NCI-H146 (cell line): ENCODE measurements around the gene OR1N1.
A peak's percentile ranks its signal among the peaks of the same experiment; 100 is the strongest.
"Not testable (repeated sequence)": the region's sequence is repeated elsewhere in the genome, so short reads cannot be mapped to it uniquely, and the experiment has no call there.

Experiments used
- DNase-seq: peaks from one replicate; lab custom pipeline; 2025; lab: John Stamatoyannopoulos, UW

The OR1N1 gene, protein sequence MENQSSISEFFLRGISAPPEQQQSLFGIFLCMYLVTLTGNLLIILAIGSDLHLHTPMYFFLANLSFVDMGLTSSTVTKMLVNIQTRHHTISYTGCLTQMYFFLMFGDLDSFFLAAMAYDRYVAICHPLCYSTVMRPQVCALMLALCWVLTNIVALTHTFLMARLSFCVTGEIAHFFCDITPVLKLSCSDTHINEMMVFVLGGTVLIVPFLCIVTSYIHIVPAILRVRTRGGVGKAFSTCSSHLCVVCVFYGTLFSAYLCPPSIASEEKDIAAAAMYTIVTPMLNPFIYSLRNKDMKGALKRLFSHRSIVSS

DNA sequence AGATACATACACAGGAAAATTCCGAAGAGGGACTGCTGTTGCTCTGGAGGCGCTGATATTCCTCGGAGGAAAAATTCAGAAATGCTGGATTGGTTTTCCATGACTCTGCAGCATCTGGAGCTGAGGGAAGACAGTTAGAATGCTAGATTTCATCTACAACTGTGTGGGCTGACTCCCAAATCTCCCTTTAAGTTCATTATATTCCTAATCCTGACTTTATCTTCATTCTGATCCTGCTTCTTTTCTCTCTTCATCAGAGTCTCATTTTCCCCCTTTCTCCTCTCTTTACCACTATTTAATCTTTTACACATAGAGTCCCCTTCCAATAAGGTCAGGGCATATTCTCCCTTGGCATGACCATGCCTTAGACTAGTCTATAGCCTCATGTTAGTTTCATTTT, at the start of gene OR1N1:
TSS of gene OR1N1 (minus strand) at position 101 of the 400 bp plus-strand sequence. CDS start at position 101, 0 bp downstream.
- no peak for DNase-seq

DNA sequence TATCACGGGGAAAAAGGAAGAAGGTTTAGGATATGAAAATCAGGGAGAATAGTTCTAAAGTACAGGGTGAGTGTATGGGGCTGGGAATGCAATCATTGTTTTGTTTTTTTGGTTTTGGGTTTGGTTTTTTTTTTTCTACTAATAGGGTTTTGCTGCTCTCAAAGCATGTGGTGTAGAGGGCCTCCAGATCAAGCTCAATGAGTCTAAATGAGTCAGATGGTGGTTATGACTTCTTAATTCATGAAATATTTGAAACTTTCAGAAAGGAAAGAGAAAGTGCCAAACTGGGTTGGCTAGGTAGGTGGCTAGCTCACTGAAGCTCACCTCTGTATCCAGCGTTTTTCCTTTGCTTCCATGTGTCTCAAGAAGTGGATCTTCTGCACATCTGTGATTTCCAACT, 45.4 kb upstream of the OR1N1 start:
- no peak for DNase-seq

DNA sequence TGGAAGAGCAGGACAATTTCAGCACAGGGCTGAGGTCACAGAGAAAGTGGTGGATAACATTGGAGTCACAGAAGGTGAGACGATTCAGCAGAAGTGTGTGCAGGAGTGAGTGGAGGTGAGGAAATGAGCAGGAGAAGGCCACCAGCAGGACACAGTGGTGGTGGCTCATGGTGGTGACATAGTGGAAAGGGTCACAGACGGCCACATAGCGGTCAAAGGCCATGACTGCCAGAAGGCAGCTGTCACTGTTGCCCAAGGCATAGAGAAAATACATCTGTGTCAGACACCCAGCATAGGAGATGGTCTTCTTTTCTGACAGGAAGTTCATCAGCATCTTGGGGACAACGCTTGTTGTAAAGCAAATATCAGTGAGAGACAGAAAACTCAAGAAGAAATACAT, 40.8 kb upstream of the OR1N1 start:
- no peak for DNase-seq

DNA sequence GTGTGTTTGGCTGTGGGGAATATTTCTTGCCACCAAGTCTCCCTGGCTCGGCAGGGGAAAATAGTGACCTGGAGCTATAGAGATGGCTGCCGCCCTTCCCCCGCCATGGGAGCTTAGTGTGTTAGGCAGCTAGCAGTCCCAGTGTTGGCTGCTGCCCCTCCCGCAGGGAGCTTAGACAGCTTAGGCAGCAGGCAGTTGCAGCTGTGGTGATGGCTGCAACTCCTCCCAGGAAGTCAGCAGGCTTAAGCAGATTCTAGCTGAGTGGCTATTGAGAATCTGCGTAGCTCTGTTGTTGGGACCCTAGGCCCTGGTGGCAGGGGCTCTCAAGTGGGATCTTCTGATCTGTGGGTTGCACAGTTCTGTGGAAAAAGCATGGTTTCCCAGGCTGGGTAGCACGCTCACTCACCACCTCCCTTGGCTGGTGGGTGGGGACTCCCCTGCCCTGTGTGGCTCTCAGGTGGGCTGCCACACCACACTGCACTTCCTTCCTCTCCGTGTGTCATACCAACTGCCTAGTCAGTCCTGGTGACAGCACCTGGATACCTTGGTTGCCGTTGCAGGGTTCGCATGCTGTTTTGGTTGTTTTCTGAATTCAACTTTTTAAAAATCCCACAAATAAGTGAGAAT, 35.2 kb upstream of the OR1N1 start:
- DNase-seq: no peak

DNA sequence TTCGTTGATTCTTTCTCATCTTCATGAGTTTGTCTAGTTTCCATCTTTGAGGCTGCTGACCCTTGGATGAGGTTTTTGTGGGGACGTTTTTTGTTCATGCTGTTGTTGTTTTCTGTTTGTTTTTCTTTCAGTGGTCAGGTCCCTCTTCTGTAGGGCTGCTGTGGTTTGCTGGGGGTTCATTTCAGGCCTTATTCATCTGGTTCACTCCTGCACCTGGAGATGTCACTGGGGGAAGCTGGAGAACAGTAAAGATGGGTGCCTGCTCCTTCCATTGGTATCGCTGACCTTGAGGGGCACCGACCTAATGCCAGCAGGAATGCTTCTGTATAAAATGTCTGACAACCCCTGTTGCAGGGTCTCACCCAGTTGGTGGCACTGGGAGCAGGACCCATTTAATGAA, 34.4 kb upstream of the OR1N1 start:
- no peak for DNase-seq

DNA sequence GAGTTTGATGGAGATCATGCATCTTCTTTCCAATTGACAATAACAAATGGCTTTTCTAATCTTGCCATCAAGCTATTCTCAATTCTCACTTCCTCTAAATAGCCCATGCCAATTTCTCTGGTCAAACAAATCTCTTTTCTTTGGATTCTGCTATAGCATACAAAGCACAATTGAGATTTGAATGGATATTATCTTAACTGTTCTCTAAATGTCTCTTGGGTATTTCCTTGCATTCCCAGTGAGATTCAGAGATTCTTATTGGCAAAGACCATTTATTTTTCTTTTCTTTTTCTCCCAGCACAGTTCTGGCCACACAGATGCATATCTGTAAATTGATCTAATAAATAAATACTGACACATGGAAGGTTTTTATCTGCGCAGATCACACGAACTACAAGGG, 25.7 kb upstream of the OR1N1 start, which contains the start of gene OR1N2:
TSS of gene OR1N2 (plus strand) at position 301 of the 400 bp plus-strand sequence. CDS start 100 bp downstream, outside the sequence.
- no peak for DNase-seq

DNA sequence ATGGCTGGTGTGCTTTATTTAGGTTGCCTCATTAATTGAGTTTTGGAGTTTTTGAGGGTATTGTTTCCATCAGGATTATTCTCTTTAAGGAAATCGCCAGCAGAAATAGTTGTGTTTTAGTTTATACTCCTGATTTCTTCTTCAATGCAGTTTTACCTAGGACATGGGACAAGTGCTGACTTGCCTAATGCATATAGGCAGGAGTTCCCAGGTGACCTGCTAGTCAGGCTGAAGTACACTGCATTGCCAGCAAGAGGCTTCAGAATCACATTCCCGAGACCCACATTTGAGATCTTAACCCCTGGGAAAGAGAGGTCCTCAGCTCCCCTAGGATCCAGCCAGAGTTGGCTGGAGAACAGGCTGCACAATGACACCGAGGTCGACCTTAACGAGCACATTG, 24.3 kb upstream of the OR1N1 start:
- DNase-seq: no peak

DNA sequence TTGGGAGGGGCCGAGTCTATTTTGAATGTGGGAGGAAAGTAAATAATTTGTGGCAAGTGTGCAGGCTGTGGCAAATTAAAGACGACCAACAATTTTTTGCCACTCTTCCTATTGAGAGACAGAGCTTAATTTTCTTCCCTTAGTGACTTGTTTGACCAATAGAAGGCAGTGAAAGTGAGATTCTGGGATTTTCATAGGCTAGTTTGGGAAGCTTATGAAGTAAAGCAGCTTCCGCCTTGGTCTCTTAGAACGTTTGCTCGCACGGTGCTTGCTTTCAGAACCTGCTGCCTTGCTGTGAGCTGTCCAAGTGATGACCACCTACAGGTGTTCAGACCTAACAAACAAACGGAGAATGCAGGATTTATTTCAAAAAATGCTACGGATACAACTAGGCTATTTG, 19.1 kb upstream of the OR1N1 start:
- no peak for DNase-seq

DNA sequence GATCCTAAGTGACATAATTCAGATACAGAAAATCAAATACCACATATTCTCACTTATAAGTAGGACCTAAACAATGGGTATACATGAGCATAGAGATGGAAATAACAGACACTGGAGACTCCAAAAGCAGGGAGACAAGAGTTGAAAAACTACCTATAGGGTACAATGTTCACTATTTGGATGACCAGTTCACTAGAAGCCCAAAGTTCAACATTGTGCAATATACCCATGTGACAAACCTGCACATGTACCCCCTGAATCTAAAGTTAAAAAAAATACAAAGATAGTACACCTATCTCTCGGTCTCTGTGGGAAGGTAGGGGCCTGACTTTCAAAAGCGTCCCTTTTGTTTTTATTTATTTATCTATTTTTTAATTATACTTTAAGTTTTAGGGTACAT, 11.7 kb upstream of the OR1N1 start:
- DNase-seq: no peak

DNA sequence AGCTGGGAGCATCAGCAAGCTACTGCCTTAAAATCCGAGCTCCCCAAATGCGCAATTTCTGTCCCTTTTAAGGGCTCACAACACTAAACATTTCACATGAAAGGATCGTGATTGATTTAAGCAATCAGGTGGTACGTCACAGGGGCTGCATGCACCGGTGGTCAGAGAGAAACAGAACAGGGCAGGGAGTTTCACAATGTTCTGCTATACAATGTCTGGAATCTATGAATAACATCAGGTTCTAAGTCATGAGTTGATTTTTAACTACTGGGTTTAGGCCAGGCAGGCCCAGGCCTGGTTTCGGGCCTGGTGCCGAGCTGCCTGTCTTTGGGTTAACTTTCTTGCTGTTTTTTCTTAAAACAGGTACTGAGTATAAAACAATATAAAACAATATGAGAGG, 10.0 kb upstream of the OR1N1 start:
- DNase-seq: not testable (repeated sequence)

DNA sequence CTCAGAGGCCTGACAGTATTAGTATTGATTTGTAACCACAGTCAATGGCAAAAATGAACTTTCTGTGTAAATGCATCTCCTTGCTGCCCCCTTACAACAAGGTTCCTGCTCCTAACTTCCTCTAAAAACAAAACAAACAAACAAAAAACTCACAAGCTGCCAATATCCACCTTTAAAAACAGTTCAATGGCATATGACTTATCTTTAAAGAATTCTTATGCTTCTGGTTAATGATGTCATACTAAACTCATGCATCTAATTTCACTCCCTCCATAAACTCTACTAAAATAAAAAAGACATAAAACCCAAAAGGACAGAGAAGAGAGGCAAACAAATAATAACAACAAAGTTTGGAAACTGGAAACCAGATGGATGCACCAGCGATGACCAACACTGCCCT, 9.0 kb upstream of the OR1N1 start:
- DNase-seq: no peak

DNA sequence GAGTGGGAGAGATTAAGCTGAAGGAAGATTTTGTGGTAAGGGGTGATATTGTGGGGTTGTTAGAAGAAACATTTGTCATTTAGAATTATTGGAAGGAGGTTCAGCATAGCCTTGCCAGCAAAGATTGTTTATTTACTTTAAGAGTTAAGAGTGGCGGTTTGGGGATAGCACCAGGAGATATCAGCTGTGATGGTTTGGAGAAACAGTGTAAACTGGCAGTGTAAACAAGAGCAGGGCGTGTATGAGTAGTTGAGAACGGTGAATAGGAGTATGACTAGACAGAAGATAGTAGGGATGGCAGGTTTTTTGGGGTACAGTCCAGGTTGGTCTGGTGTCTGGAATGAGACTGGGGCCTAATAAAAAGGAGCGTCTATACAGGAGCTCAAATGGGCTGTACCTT, 4.1 kb upstream of the OR1N1 start:
- not testable (repeated sequence) for DNase-seq

DNA sequence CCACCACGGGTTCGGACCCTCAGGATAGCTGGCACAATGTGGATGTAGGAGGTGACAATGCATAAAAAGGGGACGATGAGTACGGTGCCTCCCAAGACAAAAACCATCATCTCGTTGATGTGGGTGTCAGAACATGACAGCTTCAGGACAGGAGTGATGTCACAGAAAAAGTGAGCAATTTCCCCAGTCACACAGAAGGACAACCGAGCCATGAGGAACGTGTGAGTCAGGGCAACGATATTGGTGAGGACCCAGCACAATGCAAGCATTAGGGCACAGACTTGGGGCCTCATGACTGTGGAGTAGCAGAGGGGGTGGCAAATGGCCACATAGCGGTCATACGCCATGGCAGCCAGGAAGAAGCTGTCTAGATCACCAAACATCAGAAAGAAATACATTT, 491 bp downstream of the OR1N1 start:
- no peak for DNase-seq

DNA sequence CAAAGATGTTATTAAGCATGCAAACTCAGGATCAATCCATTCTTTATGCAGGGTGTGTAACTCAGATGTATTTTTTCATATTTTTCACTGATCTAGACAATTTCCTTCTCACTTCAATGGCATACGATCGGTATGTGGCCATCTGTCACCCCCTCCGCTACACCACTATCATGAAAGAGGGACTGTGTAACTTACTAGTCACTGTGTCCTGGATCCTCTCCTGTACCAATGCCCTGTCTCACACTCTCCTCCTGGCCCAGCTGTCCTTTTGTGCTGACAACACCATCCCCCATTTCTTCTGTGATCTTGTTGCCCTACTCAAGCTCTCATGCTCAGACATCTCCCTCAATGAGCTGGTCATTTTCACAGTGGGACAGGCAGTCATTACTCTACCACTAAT, 7.7 kb downstream of the OR1N1 start:
- no peak for DNase-seq

DNA sequence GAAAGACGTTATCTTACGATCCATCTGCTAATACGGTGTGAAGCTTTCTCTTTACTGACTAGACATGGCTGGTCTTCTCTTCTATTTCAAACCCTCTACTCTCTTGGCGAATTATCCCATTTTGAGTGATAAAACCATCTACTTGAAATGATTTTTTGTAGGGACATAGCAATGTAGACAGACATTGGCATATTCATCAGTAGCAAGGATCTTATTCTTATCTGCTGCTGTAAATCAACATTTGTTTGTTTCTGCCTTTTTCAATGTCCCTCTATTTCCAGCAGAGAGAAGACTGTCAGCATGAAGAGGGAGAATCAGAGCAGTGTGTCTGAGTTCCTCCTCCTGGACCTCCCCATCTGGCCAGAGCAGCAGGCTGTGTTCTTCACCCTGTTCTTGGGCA, 8.3 kb downstream of the OR1N1 start, which contains the start of gene OR1J4:
TSS of gene OR1J4 (plus strand) at position 301 of the 400 bp plus-strand sequence. CDS start at position 301, 0 bp downstream.
- DNase-seq: no peak

DNA sequence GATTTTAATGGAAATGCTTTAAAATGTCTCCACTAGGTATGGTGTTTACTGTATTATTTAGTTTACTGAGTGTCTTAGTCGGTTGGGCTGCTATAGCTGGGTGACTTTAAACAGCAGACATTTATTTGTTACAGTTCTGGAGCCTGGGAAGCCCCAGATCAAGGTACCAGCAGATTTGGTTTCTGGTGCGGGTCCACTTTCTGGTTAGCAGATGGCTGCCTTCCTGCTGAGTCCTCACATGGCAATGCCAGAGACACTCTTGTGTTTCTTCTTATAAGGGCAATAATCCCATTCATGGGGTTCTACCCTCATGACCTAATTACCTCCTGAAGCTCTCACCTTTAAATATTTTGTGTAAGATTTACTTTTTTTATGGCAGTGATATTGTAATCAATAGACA, 8.9 kb downstream of the OR1N1 start:
- DNase-seq: no peak

DNA sequence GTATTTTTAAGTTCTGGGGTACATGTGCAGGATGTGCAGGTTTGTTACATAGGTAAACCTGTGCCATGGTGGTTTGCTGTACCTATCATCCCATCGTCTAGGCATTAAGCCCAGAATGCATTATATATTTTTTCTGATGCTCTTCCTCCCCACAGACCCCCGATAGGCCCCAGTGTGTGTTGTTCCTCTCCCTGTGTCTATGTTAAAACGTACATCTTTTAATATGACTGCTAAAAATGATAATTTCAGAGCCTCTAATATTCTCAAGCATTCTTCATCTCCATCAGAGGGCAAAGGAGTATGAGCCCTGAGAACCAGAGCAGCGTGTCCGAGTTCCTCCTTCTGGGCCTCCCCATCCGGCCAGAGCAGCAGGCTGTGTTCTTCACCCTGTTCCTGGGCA, 16.6 kb downstream of the OR1N1 start, which contains the start of gene OR1J2:
TSS of gene OR1J2 (plus strand) at position 301 of the 400 bp plus-strand sequence. CDS start at position 301, 0 bp downstream.
- no peak for DNase-seq

DNA sequence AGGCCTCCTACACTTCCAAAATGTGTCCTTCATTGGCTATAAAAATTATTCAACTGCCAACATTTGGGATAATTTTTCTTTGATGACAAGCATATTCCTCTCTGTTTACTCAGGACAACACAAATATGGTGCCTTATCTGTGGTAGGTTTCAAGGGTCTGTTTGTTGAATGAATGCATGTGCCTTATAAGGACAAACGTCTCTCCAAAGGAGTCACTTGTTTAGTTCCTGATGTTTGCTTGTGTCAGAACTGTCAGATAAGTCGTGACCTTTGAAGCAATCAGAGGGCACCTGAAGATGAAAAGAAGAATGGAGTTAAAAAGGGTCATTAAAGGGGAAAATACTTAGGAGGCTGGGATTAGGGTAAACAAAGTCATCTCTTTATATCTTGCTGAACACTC, 20.1 kb downstream of the OR1N1 start:
- DNase-seq: no peak

DNA sequence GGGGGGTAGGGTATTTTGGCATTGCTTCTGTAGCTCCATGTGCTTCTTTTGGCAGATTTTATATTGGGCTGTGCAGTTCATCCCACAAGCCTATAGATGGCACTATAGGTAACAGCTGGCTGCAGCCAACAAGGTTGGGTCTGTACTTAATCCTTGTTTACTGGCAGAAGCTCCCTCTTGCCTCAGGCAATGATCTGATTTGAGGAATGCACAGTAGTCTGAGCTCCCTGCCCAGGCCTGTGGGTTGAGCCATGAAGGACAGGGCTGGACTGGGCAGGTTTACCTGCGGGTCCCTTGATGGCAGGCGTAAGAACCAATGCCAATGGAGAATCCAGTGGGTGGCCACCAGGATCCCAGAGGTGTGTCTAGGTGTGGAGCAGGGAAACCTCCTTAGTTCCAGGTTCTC, 28.2 kb downstream of the OR1N1 start:
- DNase-seq: peak; percentile 63

DNA sequence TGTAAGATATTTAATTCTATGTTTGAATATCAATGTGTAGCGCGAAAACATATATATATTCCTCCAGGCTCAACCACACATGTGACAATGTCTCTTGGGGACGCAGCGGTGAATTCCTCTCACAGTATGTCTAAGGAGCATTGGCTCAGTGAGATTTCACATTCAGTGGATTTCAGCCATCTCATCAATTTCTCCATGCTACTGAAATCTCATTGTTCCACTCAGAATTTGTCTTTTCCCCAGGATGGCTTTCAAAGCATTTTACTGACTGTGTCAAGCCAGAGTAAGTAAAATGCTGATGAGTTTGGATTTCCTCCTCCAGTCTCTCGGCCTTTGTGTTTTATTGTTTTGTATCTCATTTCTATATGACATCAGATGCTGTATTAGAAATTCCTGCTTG, 48.0 kb downstream of the OR1N1 start:
- no peak for DNase-seq

DNA sequence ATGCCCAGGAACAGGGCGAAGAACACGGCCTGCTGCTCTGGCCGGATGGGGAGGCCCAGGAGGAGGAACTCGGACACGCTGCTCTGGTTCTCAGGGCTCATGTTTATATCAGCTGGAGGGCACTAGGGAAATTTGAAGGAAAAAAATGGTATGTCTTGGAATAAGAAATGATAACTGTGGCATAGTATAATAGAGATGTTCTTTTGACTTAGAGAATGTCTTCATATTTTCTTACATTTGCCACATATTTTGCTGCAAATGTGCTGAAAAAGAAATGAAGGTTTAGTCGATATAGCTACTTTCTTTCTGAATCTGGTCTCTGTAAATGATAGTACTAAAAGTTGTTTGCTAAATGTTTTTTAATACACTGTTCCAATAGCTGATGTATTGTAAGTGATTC, 49.3 kb downstream of the OR1N1 start, which contains the start of gene OR1J1:
TSS of gene OR1J1 (minus strand) at position 101 of the 400 bp plus-strand sequence. CDS start at position 101, 0 bp downstream.
- DNase-seq: no peak

DNA sequence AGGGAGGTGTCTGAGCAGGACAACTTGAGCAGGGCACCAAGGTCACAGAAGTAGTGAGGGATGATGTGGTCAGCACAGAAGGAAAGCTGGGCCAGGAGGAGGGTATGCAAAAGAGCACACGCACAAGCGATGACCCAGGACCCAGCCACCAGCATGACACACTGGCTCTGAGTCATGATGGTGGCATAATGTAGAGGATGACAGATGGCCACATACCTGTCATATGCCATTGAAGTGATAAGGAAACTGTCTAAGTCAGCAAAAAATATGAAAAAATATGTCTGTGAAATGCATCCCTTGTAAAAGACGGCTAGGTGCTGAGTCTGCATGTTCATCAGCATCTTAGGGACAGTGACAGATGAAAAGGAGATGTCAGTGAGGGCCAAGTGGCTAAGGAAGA, 49.7 kb downstream of the OR1N1 start:
- DNase-seq: no peak
